ENCODE data around the gene B3GNT9. TPM values are rescaled to one million over a fixed set of nuclear protein-coding genes. Genes with fewer than 3 reads are reported as not detected.

The B3GNT9 gene
- total RNA-seq, 4 donors from 2014 or later, result 4.1 to 13.1 (median 8.4) TPM

GRCh38 chr16:67151431-67152097 lies 766 bp upstream of the B3GNT9 start:
- H3K4me3 ChIP-seq, result peak overlapping the region; percentile 55 to 81 (median 70)
- no peaks in the 10 kb centered on the region for H3K27me3 ChIP-seq
- no peaks in the 10 kb centered on the region for H3K9me3 ChIP-seq
- WGBS, 2 donors, result 61% methylated on average over 4 of the region's 8 CpGs; no CpG with 5 or more reads in 1 of the 2 donors
- H3K4me1 ChIP-seq, result peaks cover 20 to 76% (median 34%) of the 10 kb centered on the region in 3 donors
- H3K36me3 ChIP-seq, result peaks cover 0 to 33% (median under 1%) of the 10 kb centered on the region in 3 donors
- DNase-seq, result no peak
- peak overlapping the region; percentile 83 to 92 (median 86) for H3K27ac ChIP-seq
- intact Hi-C loops (cut with DNase I), result loop anchor here (10.0 kb wide), 1 partner anchor 137 kb away; no protein-coding TSS in a partner anchor
- TF ChIP-seq CTCF (IDR thresholded peaks at IDR 0.05) (no peak), POLR2A (IDR thresholded peaks at IDR 0.05) (no peak)

DNA sequence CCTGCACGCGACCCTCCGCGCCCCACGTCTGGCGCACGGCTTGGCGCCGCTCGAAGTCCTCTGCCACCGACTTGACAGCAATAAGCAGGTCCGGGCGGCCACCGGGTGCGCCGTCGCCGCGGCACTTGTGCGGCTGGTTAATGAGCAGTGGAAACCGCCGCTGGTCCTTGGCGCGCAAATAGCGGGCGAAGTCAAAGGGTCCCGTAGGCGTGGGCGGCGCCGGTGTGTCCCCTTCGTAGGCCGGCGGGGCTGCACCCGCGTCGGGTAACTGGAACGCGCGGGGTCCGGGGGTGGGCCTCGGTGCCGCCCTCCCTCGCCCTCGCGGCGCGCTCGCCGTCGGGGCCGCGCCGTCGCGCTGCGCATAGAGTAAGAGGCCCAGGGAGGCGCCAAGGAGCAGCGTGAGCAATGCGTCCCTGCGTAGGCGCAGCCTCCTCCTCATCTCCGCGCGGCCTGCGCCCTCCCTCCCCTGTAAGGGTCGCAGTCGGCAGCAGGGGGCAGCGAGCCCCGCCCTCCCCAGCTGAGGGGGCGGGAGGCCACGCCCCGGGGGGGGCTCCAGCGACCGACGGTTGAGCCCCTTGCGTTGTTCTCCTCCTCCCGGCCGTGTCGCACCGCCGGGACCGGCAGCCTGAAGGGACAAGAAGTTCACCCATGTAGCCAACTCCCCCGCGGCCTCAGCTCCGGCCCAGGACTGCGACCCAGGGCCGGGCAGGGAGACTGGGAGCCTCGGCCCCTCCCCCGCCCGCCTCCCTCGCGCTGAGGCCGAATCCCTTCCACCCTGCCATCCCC lies 558 bp downstream of the B3GNT9 start:
- Histone ChIP-seq H3K4me1 (peaks cover 15 to 67% (median 28%) of the 10 kb centered on the region in 3 donors), H3K4me3 (peak overlapping the region; percentile 55 to 81 (median 70)), H3K27me3 (no peaks in the 10 kb centered on the region), H3K9me3 (no peaks in the 10 kb centered on the region), H3K27ac (peak overlapping the region; percentile 83 to 92 (median 86)), H3K36me3 (peaks cover 3 to 46% (median 13%) of the 10 kb centered on the region in 3 donors)
- DNase-seq, result no peak
- TF ChIP-seq POLR2A (IDR thresholded peaks at IDR 0.05) (no peak), CTCF (IDR thresholded peaks at IDR 0.05) (peak in 2 of 6 experiments; percentile 10 to 11)
- intact Hi-C loops (cut with DNase I), result loop anchor here (10.0 kb wide), 1 partner anchor 135 kb away; no protein-coding TSS in a partner anchor
- 4% methylated on average over 19 of the region's 94 CpGs; no CpG with 5 or more reads in 1 of the 2 donors for WGBS, 2 donors

GRCh38 chr16:67149276-67150046 lies 1.3 kb downstream of the B3GNT9 start:
- TF ChIP-seq POLR2A (IDR thresholded peaks at IDR 0.05) (no peak), CTCF (IDR thresholded peaks at IDR 0.05) (no peak)
- intact Hi-C loops (cut with DNase I), result loop anchor here (10.0 kb wide), 1 partner anchor 135 kb away; no protein-coding TSS in a partner anchor
- Histone ChIP-seq H3K4me3 (peak overlapping the region in 3 of 4 donors; percentile 62 to 81 (median 77)), H3K27me3 (no peaks in the 10 kb centered on the region), H3K36me3 (peaks cover 11 to 54% (median 19%) of the 10 kb centered on the region in 3 donors), H3K9me3 (no peaks in the 10 kb centered on the region), H3K4me1 (peaks cover 8 to 59% (median 24%) of the 10 kb centered on the region in 3 donors), H3K27ac (peak overlapping the region in 2 of 4 donors; percentile 84 to 92)
- 76 to 87% methylated on average over 42 to 45 of the region's 77 CpGs for WGBS, 2 donors
- no peak for DNase-seq

- TF ChIP-seq POLR2A (IDR thresholded peaks at IDR 0.05), result no peak
- no peak for TF ChIP-seq CTCF (IDR thresholded peaks at IDR 0.05)
- Histone ChIP-seq H3K36me3 (peaks cover 18 to 61% (median 26%) of the 10 kb centered on the region in 3 donors), H3K4me1 (peaks cover 8 to 57% (median 24%) of the 10 kb centered on the region in 3 donors), H3K9me3 (no peaks in the 10 kb centered on the region), H3K27me3 (no peaks in the 10 kb centered on the region), H3K4me3 (no peak overlapping the region), H3K27ac (peak overlapping the region in 1 of 4 donors; percentile 6)
- WGBS, 2 donors, result 75 to 100% methylated on average over 1 to 5 of the region's 11 CpGs
- DNase-seq, result no peak
- intact Hi-C loops (cut with DNase I), result no loop called here
Observed at GRCh38 chr16:67148656-67149275, 2.0 kb downstream of the B3GNT9 start.
